Skin of body (tissue), 2 donors: ENCODE measurements around the gene UCP2. TPM values are rescaled to one million over a fixed set of nuclear protein-coding genes. Genes with fewer than 3 reads are reported as not detected.

Source experiments
- DNase-seq: peaks from one replicate; lab custom pipeline; 2025; lab: John Stamatoyannopoulos, UW
- total RNA-seq: library from RNA; depleted of rRNA; stranded (reverse); fragments of >200 nt; gene quantifications from one replicate; pipeline ENCODE4 v1.2.3, GENCODE V29; 2014

UCP2 gene
- total RNA-seq, 1 donor from 2014 or later: 22.9 TPM

GRCh38 chr11:73972620-73973449 lies 9.8 kb downstream of the UCP2 start:
- no peak for DNase-seq

- no peak for DNase-seq
These were observed 10.5 kb downstream of the UCP2 start for GRCh38 chr11:73972187-73972586.

- DNase-seq: no peak
These were observed 11.4 kb downstream of the UCP2 start for GRCh38 chr11:73971175-73971719.

GRCh38 chr11:73969991-73970800 lies 12.4 kb downstream of the UCP2 start:
- no peak for DNase-seq

GRCh38 chr11:73969091-73969490 lies 13.6 kb downstream of the UCP2 start:
- no peak for DNase-seq

GRCh38 chr11:73968356-73968966 lies 14.2 kb downstream of the UCP2 start:
- no peak for DNase-seq

- DNase-seq: no peak
These were observed 16.9 kb downstream of the UCP2 start for GRCh38 chr11:73965764-73966121.

- DNase-seq: no peak
These were observed 17.4 kb downstream of the UCP2 start for GRCh38 chr11:73965076-73965763.

GRCh38 chr11:73963861-73964260 lies 18.8 kb downstream of the UCP2 start:
- no peak for DNase-seq

- DNase-seq: no peak
These were observed 20.4 kb downstream of the UCP2 start for GRCh38 chr11:73962101-73962705.

GRCh38 chr11:73961321-73961720 lies 21.3 kb downstream of the UCP2 start:
- DNase-seq: no peak

- no peak for DNase-seq
These were observed 24.0 kb downstream of the UCP2 start for GRCh38 chr11:73958521-73959141.

- no peak for DNase-seq
These were observed 24.8 kb downstream of the UCP2 start for GRCh38 chr11:73957654-73958361.

GRCh38 chr11:73956876-73957653 lies 25.6 kb downstream of the UCP2 start:
- no peak for DNase-seq

- DNase-seq: no peak
These were observed 30.8 kb downstream of the UCP2 start for GRCh38 chr11:73951797-73952196.

GRCh38 chr11:73950869-73951710 lies 31.6 kb downstream of the UCP2 start, which contains the start of gene DNAJB13:
TSS of gene DNAJB13 (plus strand) at chr11:73951026. CDS start at chr11:73951070, 44 bp downstream.
- DNase-seq: no peak

- no peak for DNase-seq
These were observed 32.7 kb downstream of the UCP2 start for GRCh38 chr11:73949912-73950311.

GRCh38 chr11:73949246-73949645 lies 33.4 kb downstream of the UCP2 start:
- DNase-seq: no peak
